ENCODE data around the gene ERMAP.
A peak's percentile ranks its signal among the peaks of the same experiment; 100 is the strongest.

Gene ERMAP

GRCh38 chr1:42816585-42817439 lies at the start of gene ERMAP, which contains the start of gene SVBP:
TSS of gene ERMAP (plus strand) at chr1:42817122. CDS start at chr1:42830449, 13,327 bp downstream.
TSS of gene SVBP (minus strand) at chr1:42817397. CDS start at chr1:42816544, 853 bp downstream.
- peak; percentile 93 for DNase-seq (ENCODE audit: low spot score)

GRCh38 chr1:42767510-42768000 lies 49.4 kb upstream of the ERMAP start:
- DNase-seq (ENCODE audit: low spot score), result no peak

GRCh38 chr1:42768172-42768571 lies 48.8 kb upstream of the ERMAP start:
- DNase-seq (ENCODE audit: low spot score), result no peak

- no peak for DNase-seq (ENCODE audit: low spot score)
These were observed 47.1 kb upstream of the ERMAP start for GRCh38 chr1:42769811-42770210.

GRCh38 chr1:42773420-42773819 lies 43.5 kb upstream of the ERMAP start:
- no peak for DNase-seq (ENCODE audit: low spot score)

GRCh38 chr1:42774928-42775526 lies 41.9 kb upstream of the ERMAP start:
- DNase-seq (ENCODE audit: low spot score), result no peak

GRCh38 chr1:42776502-42776901 lies 40.4 kb upstream of the ERMAP start:
- no peak for DNase-seq (ENCODE audit: low spot score)

GRCh38 chr1:42777852-42778251 lies 39.1 kb upstream of the ERMAP start:
- peak; percentile 23 for DNase-seq (ENCODE audit: low spot score)

GRCh38 chr1:42779725-42780124 lies 37.2 kb upstream of the ERMAP start:
- no peak for DNase-seq (ENCODE audit: low spot score)

GRCh38 chr1:42780176-42780575 lies 36.7 kb upstream of the ERMAP start:
- DNase-seq (ENCODE audit: low spot score), result no peak

GRCh38 chr1:42783092-42783491 lies 33.8 kb upstream of the ERMAP start:
- no peak for DNase-seq (ENCODE audit: low spot score)

- DNase-seq (ENCODE audit: low spot score), result no peak
These were observed 32.4 kb upstream of the ERMAP start for GRCh38 chr1:42784547-42784945.

GRCh38 chr1:42784946-42785693 lies 31.8 kb upstream of the ERMAP start, which contains the start of gene TMEM269:
TSS of gene TMEM269 (plus strand) at chr1:42784991. CDS start at chr1:42789894, 4,903 bp downstream.
- peak; percentile 29 for DNase-seq (ENCODE audit: low spot score)

- DNase-seq (ENCODE audit: low spot score), result no peak
These were observed 30.8 kb upstream of the ERMAP start for GRCh38 chr1:42786097-42786496.

- no peak for DNase-seq (ENCODE audit: low spot score)
These were observed 28.9 kb upstream of the ERMAP start for GRCh38 chr1:42788021-42788420.

GRCh38 chr1:42793824-42794223 lies 23.1 kb upstream of the ERMAP start:
- DNase-seq (ENCODE audit: low spot score), result no peak

GRCh38 chr1:42797414-42797813 lies 19.5 kb upstream of the ERMAP start:
- no peak for DNase-seq (ENCODE audit: low spot score)

- no peak for DNase-seq (ENCODE audit: low spot score)
These were observed 18.9 kb upstream of the ERMAP start for GRCh38 chr1:42797979-42798378.

GRCh38 chr1:42801832-42802473 lies 15.0 kb upstream of the ERMAP start:
- no peak for DNase-seq (ENCODE audit: low spot score)

GRCh38 chr1:42806171-42806570 lies 10.8 kb upstream of the ERMAP start:
- DNase-seq (ENCODE audit: low spot score), result no peak

GRCh38 chr1:42806593-42806992 lies 10.3 kb upstream of the ERMAP start:
- DNase-seq (ENCODE audit: low spot score), result no peak
